Measurements from ENCODE around the gene MED27.

MED27 gene

GRCh38 chr9:131874447-131874846 lies 205.2 kb downstream of the MED27 start:
- DNase-seq = no peak

- no peak for DNase-seq
Observed at GRCh38 chr9:131873891-131874440, 205.7 kb downstream of the MED27 start.

GRCh38 chr9:131873335-131873734 lies 206.3 kb downstream of the MED27 start:
- no peak for DNase-seq

GRCh38 chr9:131872702-131873101 lies 207.0 kb downstream of the MED27 start:
- DNase-seq = no peak

GRCh38 chr9:131872006-131872405 lies 207.7 kb downstream of the MED27 start:
- DNase-seq = no peak

- DNase-seq = no peak
Observed at GRCh38 chr9:131870156-131870555, 209.5 kb downstream of the MED27 start.

GRCh38 chr9:131869348-131869747 lies 210.3 kb downstream of the MED27 start:
- DNase-seq = no peak

- peak; percentile 68 for DNase-seq
Observed at GRCh38 chr9:131868766-131869165, 210.9 kb downstream of the MED27 start.

GRCh38 chr9:131867611-131868192 lies 212.0 kb downstream of the MED27 start:
- no peak for DNase-seq

- DNase-seq = no peak
Observed at GRCh38 chr9:131865446-131866195, 214.0 kb downstream of the MED27 start.

GRCh38 chr9:131864531-131864930 lies 215.1 kb downstream of the MED27 start:
- no peak for DNase-seq

GRCh38 chr9:131863306-131863896 lies 216.3 kb downstream of the MED27 start:
- no peak for DNase-seq

- no peak for DNase-seq
Observed at GRCh38 chr9:131862261-131862660, 217.4 kb downstream of the MED27 start.

GRCh38 chr9:131860430-131860829 lies 219.2 kb downstream of the MED27 start:
- DNase-seq = no peak

- no peak for DNase-seq
Observed at GRCh38 chr9:131858147-131858546, 221.5 kb downstream of the MED27 start.

- DNase-seq = no peak
Observed at GRCh38 chr9:131856105-131856504, 223.6 kb downstream of the MED27 start.

- no peak for DNase-seq
Observed at GRCh38 chr9:131854896-131855613, 224.6 kb downstream of the MED27 start.

- no peak for DNase-seq
Observed at GRCh38 chr9:131854334-131854733, 225.3 kb downstream of the MED27 start.

GRCh38 chr9:131853434-131853833 lies 226.2 kb downstream of the MED27 start:
- DNase-seq = no peak

GRCh38 chr9:131851414-131851813 lies 228.3 kb downstream of the MED27 start:
- DNase-seq = no peak

GRCh38 chr9:131849391-131849790 lies 230.3 kb downstream of the MED27 start:
- no peak for DNase-seq

GRCh38 chr9:131848570-131849160 lies 231.0 kb downstream of the MED27 start:
- DNase-seq = no peak
